GM21381 (cell line): ENCODE results near the gene VSIG10L.

Experiments
- ATAC-seq: cut with Tn5 transposase; IDR thresholded peaks from one replicate; pipeline ENCODE4 v1.9.1; 2021; ENCODE audit warnings: mild to moderate bottlenecking, moderate library complexity; ENCODE audit not compliant: unreplicated experiment

VSIG10L gene

GRCh38 chr19:51339313-51339686, 2.6 kb downstream of the VSIG10L start:
- no peak for ATAC-seq

DNA sequence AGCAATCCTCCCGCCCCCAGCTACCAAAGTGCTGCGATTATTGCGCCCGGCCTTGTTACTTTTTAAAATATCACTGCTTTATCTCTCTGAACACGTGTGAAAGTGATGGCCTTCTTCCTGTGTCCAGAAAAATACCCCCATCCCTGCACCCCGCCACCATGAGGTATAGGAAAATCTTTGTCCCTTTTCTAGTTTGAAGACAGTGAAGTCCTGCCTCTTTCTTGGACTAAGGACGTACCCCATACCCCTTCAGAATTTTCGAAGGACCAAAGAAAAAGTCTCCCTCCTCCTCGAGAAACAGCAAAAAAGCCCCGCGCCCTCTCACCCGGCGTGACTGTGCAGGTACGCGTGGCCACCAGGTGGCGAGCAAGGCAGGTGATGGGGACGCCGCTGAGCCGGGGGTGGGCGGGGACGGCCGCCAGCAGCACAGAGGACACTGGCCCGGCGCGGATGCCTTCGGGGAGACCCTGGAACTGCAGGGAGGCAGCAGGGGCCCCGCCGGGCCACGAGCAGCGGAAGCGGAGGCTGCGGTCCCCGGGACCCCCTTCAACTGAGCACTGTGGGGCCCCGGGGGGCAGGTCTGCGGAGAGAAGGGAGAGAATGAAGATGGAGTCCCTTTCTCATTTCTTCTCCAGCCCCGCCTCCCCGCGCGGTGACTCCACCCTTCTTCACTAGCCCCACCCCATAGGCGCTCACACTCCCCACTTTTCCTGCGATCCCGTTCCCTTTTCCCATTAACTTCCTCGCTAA, 3.2 kb downstream of the VSIG10L start:
- ATAC-seq: peak; percentile 54

DNA sequence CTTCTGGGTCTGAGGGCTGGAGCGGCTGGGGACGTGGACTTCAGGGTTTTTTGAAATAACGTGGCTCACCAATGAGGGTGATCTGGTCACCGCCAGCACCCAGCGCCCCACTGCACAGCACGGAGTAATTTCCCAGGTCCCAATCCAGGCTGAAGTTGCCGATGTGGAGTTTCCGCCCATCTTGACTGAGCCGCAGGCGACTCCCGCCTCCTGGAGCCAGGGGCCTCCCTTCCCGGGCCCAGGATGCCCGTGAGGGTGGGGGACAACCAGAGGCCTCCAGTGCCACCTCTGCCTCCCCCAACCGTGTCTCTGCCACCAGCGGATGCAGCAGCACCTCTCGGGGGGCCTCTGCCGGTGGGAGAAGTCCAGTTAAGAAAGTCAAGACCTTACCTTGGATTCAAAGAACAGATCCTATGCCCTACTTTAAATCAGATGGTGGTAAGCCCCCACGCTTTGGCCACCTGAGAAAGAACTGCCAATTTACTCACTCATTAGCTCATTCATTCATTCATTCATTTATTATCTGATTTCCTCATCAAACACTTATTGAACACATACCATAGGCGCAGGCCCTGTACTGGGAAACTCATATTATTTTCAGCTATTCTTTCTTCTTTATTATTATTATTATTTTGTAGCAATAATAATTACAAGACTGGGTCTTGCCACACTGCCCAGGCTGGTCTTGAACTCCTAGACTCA, 3.9 kb downstream of the VSIG10L start:
- ATAC-seq: no peak

DNA sequence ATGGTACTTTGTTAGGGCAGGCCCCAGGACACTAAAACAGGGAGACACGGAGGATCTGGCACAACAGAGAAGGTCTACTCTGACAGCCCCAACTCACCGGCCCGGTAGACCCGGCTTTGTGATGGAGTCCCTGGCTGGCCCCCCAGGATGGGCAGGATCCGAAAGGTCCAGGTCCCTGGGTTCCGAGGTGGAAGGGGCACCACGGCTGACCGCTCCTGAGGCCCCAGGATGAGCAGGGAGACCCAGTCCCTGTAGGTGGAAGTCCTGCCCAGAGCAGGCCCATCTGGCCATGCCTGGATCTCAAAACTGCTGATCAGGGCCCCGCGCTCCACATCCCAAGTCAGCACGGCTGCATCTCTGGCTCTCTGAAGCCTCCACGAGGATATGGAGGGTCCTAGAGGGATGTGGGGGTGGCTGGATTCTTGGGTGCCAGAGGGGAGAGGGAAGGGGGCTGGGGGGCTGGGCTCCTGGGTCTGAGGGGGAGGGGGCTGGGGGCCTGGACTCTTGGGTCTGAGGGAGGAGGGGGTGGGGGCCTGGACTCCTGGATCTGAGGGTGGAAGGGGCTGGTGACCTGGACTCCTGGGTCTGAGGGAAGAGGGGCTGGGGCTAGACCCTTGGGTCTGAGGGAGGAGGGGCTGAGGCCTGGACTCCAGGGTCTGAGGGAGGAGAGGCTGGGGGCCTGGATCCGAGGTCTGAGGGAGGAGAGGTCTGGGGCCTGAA, 4.6 kb downstream of the VSIG10L start:
- ATAC-seq: no peak

DNA sequence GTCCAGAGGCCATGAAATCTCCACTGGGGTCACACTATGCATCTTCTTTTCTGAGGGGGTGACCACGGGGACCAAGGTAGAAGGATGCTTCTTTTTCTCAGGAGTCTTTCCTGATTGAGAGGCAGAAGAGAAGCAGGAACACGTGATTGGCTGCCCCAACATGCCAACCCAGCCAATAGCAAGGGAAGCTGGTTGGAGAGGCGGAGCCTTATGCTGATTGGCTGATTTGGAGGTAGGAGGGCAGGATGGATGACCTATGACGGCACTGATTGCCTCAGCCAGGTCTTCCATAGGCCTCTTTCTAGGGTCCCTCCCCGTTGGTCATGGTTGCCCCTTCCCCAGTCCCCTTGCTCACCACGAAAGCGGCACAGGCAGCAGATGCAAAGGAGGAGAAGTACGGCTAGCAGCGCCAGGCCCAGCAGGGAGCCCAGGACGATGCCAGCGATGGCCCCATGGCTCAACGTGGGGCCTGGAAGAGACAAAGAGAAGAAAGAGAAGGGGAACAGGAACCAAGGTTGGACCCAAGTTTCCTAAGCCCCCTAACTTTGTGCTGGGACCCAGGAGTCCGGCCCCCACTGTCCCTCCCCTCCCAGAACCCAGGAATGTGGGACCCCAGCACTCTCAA, 8.0 kb downstream of the VSIG10L start:
- no peak for ATAC-seq

DNA sequence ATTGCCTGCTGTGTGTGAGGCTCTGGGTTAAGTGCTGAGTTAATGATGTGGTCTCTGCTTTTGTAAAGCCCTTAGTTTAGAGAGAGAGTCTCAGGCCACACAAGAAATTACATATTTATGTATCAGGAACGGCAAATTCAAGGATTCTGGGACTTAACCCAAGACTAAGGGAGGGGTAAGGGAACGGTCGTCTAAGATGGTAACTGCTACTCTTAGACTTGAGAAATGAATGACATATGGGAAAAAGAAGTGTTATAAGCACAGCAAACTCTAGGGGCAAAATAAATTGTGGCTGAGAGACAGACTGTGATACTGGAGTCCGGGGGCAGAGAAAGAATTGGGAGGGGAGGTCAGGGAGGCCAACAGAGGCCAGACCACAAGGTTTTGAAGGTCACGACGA, 10.2 kb downstream of the VSIG10L start:
- no peak for ATAC-seq

- no peak for ATAC-seq
Measured at GRCh38 chr19:51331193-51331592, 10.7 kb downstream of the VSIG10L start.

DNA sequence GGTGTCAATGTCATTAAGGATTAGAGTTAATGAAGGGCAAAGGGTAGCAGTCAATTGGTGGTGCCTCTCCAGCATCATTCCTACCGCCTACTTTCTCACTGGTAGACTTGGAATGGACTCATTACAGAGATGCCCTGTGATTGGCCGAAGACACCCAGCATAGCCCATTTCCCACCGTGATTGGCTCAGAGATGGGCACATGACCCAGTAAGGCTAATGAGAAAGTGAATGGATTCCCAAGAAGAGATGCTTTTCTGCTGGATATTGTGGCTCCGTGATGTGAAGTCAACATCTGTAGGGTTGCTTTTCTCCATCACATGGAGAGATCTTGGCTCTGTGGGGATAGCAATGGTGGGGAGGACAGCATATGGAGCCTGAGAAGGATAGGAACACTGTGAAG, 11.6 kb downstream of the VSIG10L start:
- no peak for ATAC-seq

GRCh38 chr19:51329411-51329810, 12.5 kb downstream of the VSIG10L start:
- no peak for ATAC-seq

DNA sequence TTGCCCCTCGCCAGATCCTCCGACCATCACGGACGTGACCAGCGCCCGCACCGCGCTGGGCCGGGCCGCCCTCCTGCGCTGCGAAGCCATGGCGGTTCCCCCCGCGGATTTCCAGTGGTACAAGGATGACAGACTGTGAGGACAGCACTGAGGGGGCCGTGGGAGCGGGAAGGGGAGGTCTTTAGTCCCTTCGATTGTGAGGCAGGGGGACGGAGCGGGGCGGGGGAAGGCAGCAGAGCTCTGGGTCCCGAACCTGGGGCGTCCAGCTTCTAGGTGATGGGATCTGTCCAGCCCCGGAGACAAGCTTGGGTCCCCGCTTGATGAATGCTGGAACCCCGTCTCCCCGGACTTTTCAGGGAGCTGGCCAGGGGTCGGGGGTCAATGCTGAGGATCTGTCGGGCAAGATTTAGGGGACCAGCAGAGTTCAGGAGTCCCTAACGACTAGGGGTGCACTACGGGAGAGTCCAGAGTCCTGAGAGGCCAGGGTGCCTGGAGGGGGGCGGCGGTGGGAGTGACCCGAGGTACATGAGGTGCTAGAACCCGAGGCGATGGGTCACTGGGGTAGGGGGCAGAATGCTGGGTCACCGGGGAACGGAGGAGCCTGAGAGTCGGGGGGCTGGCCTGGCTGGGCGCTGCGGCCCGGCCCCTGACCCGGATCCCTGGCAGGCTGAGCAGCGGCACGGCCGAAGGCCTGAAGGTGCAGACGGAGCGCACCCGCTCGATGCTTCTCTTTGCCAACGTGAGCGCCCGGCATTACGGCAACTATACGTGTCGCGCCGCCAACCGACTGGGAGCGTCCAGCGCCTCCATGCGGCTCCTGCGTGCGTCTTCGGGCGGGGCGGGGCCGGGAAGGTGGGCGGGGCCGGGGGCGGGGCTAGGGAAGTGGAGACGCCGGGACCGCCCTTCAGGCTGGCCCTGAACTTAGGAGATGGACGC, 14.6 kb downstream of the VSIG10L start:
- ATAC-seq: no peak

DNA sequence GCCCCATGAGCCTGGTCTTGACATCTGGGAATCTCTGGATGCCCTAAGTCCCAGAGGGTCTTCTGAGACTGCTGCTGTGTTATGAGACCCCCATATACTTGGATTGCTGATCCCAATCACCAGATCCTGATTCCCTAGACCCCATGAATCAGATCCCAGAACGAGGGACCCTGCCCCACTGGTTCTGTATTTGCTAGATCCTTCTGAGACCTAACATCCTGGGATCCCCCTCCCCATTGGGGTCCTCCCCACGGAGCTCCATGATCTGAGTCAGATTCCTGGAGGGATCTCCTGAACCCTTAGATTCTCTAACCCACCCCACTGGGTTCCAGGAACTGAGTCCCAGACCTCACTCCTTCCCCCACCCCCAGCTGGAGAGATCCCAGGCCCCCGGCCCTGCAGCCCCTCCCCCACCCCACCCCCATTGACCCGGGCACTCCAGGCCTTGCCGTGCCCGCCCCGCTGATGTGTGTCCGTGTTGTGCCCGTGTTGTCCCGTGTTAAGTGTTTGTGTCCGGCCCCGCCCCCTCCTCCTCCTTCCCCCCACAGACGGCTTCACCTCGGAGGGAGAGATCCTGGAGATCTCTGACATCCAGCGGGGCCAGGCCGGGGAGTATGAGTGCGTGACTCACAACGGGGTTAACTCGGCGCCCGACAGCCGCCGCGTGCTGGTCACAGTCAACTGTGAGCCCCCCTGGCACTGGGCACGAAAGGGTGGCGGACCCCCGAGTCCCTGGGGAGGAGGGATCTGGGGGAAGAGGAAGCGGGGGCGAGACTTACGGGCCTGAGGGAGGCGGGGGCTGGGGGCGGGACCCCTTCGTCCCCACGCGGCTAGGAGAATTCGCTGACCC, 15.5 kb downstream of the VSIG10L start:
- no peak for ATAC-seq

DNA sequence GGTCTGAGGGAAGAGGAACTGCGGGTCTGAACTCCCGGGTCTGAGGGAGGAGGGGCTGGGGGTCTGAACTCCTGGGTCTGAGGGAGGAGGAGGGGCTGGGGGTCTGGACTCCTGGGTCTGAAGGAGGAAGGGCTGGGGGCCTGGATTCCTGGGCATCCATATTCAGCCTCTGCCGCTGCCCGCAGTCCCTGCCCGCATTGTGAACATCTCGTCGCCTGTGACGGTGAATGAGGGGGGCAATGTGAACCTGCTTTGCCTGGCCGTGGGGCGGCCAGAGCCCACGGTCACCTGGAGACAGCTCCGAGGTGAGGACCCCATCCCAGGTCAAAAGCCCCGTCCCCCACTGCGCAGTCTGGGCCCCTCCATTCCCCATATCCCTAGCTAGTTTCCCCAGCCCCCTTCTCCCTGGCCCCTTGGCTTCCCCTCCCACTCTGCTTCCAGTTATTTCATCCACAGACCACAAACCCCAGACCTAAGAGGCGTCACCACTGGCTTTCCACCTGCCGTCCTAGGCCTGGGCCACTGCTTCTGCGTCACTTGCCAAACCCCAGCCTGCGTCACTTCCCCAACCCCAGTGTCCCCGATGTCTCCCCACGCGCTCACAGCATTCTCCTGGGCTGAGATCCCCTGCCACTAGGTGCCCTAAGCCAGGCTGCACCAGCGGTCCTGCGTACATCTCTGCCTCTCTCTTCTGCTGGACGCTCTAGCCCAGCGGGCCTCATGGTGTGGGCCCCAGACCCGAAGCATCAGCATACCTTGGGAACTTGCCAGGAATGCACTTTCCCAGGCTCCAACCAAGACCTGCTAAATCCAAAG, 16.6 kb downstream of the VSIG10L start:
- no peak for ATAC-seq

DNA sequence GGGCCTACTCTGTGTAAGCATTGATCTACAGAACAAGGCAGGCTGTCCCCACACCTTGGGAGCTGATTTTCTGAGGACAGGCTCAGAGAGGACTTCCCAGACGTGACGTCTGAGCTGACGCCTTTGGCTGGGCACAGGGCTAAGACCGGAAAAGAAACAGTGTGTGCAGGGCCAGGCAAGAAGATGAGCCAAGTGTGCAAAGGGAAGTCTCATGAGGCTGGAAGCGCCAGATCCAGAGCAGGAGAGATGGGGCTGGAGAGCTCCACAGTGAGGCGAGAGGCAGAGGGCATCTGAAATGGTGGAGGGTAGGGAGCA, 17.8 kb downstream of the VSIG10L start:
- no peak for ATAC-seq

GRCh38 chr19:51323481-51324166, 18.3 kb downstream of the VSIG10L start:
- ATAC-seq: no peak

DNA sequence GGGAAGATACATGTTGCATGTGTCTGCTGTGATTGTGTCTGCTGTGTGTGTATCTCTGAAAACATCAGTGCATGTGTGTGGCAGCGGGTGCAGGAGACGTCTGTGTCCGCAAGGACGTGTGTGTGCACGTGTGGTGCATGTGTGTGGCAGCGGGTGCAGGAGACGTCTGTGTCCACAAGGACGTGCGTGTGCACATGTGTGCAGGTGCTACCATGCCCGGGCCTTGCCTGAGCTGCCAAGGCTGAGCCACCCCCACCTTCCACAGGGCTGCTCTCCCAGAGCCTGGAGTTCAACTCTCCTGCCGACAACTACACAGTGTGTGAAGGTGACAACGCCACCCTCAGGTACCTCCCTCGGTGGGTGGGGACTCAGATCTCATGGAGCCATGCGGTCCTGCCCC, 20.1 kb downstream of the VSIG10L start:
- ATAC-seq: no peak

- ATAC-seq: no peak
Measured at GRCh38 chr19:51320280-51320657, 21.7 kb downstream of the VSIG10L start.

DNA sequence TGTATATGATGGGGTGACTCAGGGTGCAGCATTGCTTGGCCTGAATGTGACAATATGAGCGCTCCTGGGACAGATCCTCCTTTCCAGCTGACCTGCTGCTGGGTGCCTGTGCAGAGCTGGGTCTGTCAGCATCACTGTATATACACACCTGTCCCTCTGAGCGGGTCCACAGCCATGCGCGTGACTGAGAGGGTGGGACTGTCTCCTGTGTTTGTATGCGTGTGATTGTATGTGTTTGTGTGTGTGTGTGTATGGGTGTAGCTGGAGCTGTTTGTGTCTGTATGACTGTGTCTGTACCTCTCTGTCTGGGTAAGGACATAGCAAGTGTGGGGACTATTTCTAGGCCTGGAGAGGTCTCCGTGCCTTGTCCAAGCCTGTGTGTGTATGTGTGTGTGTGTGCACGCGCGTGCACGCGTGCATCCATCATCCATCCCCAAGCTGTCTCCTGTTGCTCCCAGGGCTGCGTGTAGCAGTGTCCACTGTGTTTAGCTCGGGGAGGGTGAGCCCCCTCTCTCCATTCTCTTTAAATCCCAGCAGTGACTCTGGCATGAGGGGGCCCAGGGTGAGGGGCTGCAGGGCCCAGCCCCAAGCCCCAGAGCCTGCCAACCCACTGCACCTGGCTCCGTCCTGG, 22.2 kb downstream of the VSIG10L start:
- no peak for ATAC-seq
